GM21360 (cell line): ENCODE results near the gene HNRNPA3.
"Not testable (repeated sequence)": the region's sequence is repeated elsewhere in the genome, so short reads cannot be mapped to it uniquely, and the experiment has no call there.

Experiments used
- ATAC-seq: cut with Tn5 transposase; IDR thresholded peaks from one replicate; pipeline ENCODE4 v1.9.1; 2021; ENCODE audit warnings: mild to moderate bottlenecking, moderate library complexity; ENCODE audit not compliant: unreplicated experiment

The HNRNPA3 gene

GRCh38 chr2:177232098-177232704, 19.6 kb downstream of the HNRNPA3 start:
- ATAC-seq: no peak

GRCh38 chr2:177234267-177234666, 21.7 kb downstream of the HNRNPA3 start:
- ATAC-seq: no peak

- ATAC-seq: no peak
Observed at GRCh38 chr2:177235855-177236437, 23.4 kb downstream of the HNRNPA3 start.

- ATAC-seq: no peak
Observed at GRCh38 chr2:177237932-177238331, 25.3 kb downstream of the HNRNPA3 start.

GRCh38 chr2:177239053-177239452, 26.5 kb downstream of the HNRNPA3 start:
- ATAC-seq: no peak

GRCh38 chr2:177239932-177240630, 27.5 kb downstream of the HNRNPA3 start:
- ATAC-seq: peak; percentile 61

- ATAC-seq: no peak
Observed at GRCh38 chr2:177241711-177242120, 29.1 kb downstream of the HNRNPA3 start.

GRCh38 chr2:177242121-177242987, 29.8 kb downstream of the HNRNPA3 start:
- no peak for ATAC-seq

GRCh38 chr2:177243073-177243472, 30.5 kb downstream of the HNRNPA3 start:
- ATAC-seq: no peak

- ATAC-seq: no peak
Observed at GRCh38 chr2:177243476-177243875, 30.9 kb downstream of the HNRNPA3 start.

GRCh38 chr2:177244244-177244771, 31.7 kb downstream of the HNRNPA3 start:
- no peak for ATAC-seq

GRCh38 chr2:177245010-177245422, 32.4 kb downstream of the HNRNPA3 start:
- ATAC-seq: no peak

- ATAC-seq: no peak
Observed at GRCh38 chr2:177246000-177246399, 33.4 kb downstream of the HNRNPA3 start.

GRCh38 chr2:177246523-177247030, 34.0 kb downstream of the HNRNPA3 start:
- not testable (repeated sequence) for ATAC-seq

GRCh38 chr2:177247693-177248262, 35.2 kb downstream of the HNRNPA3 start:
- ATAC-seq: no peak

GRCh38 chr2:177249038-177249437, 36.4 kb downstream of the HNRNPA3 start:
- ATAC-seq: no peak

- ATAC-seq: no peak
Observed at GRCh38 chr2:177250461-177250860, 37.9 kb downstream of the HNRNPA3 start.

- no peak for ATAC-seq
Observed at GRCh38 chr2:177251165-177251542, 38.6 kb downstream of the HNRNPA3 start.

- ATAC-seq: no peak
Observed at GRCh38 chr2:177252808-177253531, 40.4 kb downstream of the HNRNPA3 start.

- ATAC-seq: no peak
Observed at GRCh38 chr2:177253704-177254103, 41.1 kb downstream of the HNRNPA3 start.
